Measurements from ENCODE around the gene PTPRM. TPM values are rescaled to one million over a fixed set of nuclear protein-coding genes. Genes with fewer than 3 reads are reported as not detected.

The PTPRM gene
- total RNA-seq, 1 experiment from 2014 or later: 100.0 TPM

DNA sequence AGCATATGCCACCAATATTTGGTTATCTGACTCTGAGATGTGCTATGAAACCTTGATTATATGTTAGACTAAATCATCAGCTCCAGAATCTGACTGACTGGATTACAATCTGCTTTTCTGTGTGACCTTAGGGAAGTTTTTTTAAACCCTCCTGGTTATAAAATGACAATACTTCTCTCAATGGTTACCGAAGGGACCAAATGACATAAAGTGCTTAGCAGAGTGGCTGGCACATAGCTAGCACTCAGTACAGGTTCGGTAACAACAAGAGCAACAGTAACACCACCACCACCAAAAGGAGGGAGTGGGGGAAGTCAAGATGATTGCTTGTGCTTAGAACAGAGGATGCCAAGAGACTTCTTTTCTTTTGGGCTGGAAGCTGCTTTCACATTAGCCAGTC is 306.2 kb downstream of the PTPRM start:
- peaks cover 14% of the 10 kb centered on the region for H3K4me1 Mint-ChIP-seq (ENCODE audit: low read depth, unreplicated experiment)
- Histone ChIP-seq H3K36me3 (ENCODE audit: control insufficient read depth, insufficient read depth, low read length) (0 out of 2 replicates have a peak, but pooled peaks cover 2% of the 10 kb centered on the region), H3K9me3 (no peaks in the 10 kb centered on the region; the same call in 1 of the 2 replicates), H3K4me3 (ENCODE audit: low read depth, low read length) (no peak overlapping the region), H3K4me1 (peaks cover 45% of the 10 kb centered on the region), H3K27me3 (replicated peaks; ENCODE audit: control insufficient read depth, insufficient read depth, low read length) (no peaks in the 10 kb centered on the region)
- intact Hi-C loops (cut with micrococcal nuclease; ENCODE audit: unreplicated experiment): no loop called here
- TF ChIP-seq, protein P1, sequence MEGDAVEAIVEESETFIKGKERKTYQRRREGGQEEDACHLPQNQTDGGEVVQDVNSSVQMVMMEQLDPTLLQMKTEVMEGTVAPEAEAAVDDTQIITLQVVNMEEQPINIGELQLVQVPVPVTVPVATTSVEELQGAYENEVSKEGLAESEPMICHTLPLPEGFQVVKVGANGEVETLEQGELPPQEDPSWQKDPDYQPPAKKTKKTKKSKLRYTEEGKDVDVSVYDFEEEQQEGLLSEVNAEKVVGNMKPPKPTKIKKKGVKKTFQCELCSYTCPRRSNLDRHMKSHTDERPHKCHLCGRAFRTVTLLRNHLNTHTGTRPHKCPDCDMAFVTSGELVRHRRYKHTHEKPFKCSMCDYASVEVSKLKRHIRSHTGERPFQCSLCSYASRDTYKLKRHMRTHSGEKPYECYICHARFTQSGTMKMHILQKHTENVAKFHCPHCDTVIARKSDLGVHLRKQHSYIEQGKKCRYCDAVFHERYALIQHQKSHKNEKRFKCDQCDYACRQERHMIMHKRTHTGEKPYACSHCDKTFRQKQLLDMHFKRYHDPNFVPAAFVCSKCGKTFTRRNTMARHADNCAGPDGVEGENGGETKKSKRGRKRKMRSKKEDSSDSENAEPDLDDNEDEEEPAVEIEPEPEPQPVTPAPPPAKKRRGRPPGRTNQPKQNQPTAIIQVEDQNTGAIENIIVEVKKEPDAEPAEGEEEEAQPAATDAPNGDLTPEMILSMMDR (IDR thresholded peaks at IDR 0.05; ENCODE audit: insufficient read depth in 1 of 2, low read depth in 1 of 2, low read length in 1 of 2, severe bottlenecking in 1 of 2, unreplicated experiment in 1 of 2): no peak
- H3K4me3 Mint-ChIP-seq (ENCODE audit: unreplicated experiment): no peak overlapping the region
- no peak for DNase-seq
- no peaks in the 10 kb centered on the region for H3K27me3 Mint-ChIP-seq (ENCODE audit: insufficient read depth, unreplicated experiment)
- BruUV-seq (replicated peaks): no TSS peak
- H3K36me3 Mint-ChIP-seq (ENCODE audit: insufficient read depth, unreplicated experiment): peaks cover 12% of the 10 kb centered on the region
- H3K9me3 Mint-ChIP-seq (ENCODE audit: unreplicated experiment): no peaks in the 10 kb centered on the region
- H3K27ac Mint-ChIP-seq (ENCODE audit: unreplicated experiment): no peak overlapping the region
- ChIA-PET CTCF (interaction anchor here (0.6 kb wide), 1 partner anchor 32 kb away, joined by 5 read pairs; no protein-coding TSS in a partner anchor), POLR2A (no interaction called here)

DNA sequence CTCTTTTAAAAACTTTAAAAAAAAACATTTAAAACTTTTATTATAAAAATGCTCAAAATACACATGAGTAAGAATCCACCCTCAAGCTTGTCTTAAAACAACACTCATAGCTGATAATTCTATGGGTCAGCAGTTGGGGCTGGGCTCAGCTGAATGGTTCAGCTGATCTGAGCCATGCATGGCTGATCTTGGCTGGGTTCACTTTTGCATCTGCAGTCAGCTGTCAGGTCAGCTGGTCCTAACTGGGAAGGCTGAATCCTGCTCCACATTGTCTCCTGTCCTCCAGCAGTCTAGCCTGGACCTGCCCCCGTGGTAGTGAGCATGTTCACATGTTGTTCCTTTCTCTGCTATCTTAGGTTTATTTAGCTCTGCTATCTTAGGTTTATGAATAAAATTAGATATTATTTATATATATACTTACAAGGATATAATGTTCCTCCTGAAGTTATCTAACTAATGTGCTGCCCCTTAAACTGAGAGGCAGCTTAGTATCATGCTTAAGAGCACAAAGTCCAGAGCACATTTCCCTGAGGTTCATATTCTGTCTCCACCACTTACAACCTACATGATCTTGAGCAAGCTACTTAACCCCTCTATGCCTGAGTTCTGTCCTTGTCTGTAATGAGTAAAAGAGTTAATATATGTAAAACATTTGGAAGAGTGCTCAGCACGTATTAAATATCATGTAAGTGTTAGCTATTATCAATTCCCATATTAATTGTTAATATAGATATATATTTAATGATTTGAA is 309.4 kb downstream of the PTPRM start:
- no peaks in the 10 kb centered on the region for H3K27me3 Mint-ChIP-seq (ENCODE audit: insufficient read depth, unreplicated experiment)
- intact Hi-C loops (cut with micrococcal nuclease; ENCODE audit: unreplicated experiment): no loop called here
- no peaks in the 10 kb centered on the region for H3K9me3 Mint-ChIP-seq (ENCODE audit: unreplicated experiment)
- TF ChIP-seq, protein P1 (IDR thresholded peaks at IDR 0.05; ENCODE audit: insufficient read depth in 1 of 2, low read depth in 1 of 2, low read length in 1 of 2, severe bottlenecking in 1 of 2, unreplicated experiment in 1 of 2): no peak
- ChIA-PET CTCF (no interaction called here), POLR2A (interaction anchor here (0.5 kb wide), 1 partner anchor 35 kb away, joined by 4 read pairs; no protein-coding TSS in a partner anchor)
- peaks cover 42% of the 10 kb centered on the region for H3K4me1 ChIP-seq
- DNase-seq: no peak
- peaks cover 14% of the 10 kb centered on the region for H3K36me3 Mint-ChIP-seq (ENCODE audit: insufficient read depth, unreplicated experiment)
- peaks cover 20% of the 10 kb centered on the region for H3K4me1 Mint-ChIP-seq (ENCODE audit: low read depth, unreplicated experiment)
- H3K27me3 ChIP-seq (replicated peaks; ENCODE audit: control insufficient read depth, insufficient read depth, low read length): no peaks in the 10 kb centered on the region
- H3K4me3 Mint-ChIP-seq (ENCODE audit: unreplicated experiment): no peak overlapping the region
- no peak overlapping the region for H3K4me3 ChIP-seq (ENCODE audit: low read depth, low read length)
- BruUV-seq (replicated peaks): no TSS peak
- H3K9me3 ChIP-seq: no peaks in the 10 kb centered on the region; the same call in 1 of the 2 replicates
- H3K36me3 ChIP-seq (ENCODE audit: control insufficient read depth, insufficient read depth, low read length): 0 out of 2 replicates have a peak, but pooled peaks cover 2% of the 10 kb centered on the region
- no peak overlapping the region for H3K27ac Mint-ChIP-seq (ENCODE audit: unreplicated experiment)

DNA sequence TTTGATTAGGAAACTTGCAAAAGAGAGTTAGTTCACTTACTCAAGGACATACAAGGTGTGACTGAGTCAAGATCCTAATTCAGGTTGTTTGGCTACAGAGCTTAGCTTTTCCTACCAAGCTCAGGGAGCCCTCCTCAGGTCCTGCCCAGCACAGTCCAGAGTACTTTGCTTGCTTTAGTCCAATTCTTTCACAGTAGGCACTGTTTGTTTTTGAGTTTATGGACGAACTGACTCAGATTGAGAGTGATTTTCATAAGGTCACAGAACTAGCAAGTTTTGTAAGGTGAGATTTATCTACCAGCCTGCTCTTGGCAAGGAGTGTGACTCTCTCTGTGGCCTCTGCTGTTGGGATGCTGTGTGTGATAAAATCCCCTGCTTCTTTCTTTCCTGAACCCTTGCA is 310.5 kb downstream of the PTPRM start:
- POLR2A ChIA-PET: no interaction called here
- BruUV-seq (replicated peaks): no TSS peak

More for the DNA sequence above, 310.5 kb downstream of the PTPRM start:
- intact Hi-C loops (cut with micrococcal nuclease; ENCODE audit: unreplicated experiment): no loop called here
- Mint-ChIP-seq H3K4me3 (ENCODE audit: unreplicated experiment) (no peak overlapping the region), H3K36me3 (ENCODE audit: insufficient read depth, unreplicated experiment) (peaks cover 19% of the 10 kb centered on the region), H3K9me3 (ENCODE audit: unreplicated experiment) (no peaks in the 10 kb centered on the region), H3K4me1 (ENCODE audit: low read depth, unreplicated experiment) (peaks cover 19% of the 10 kb centered on the region), H3K27me3 (ENCODE audit: insufficient read depth, unreplicated experiment) (no peaks in the 10 kb centered on the region), H3K27ac (ENCODE audit: unreplicated experiment) (no peak overlapping the region)
- Histone ChIP-seq H3K4me1 (peaks cover 32% of the 10 kb centered on the region), H3K36me3 (ENCODE audit: control insufficient read depth, insufficient read depth, low read length) (0 out of 2 replicates have a peak, but pooled peaks cover 2% of the 10 kb centered on the region), H3K9me3 (no peaks in the 10 kb centered on the region; the same call in 1 of the 2 replicates), H3K27me3 (replicated peaks; ENCODE audit: control insufficient read depth, insufficient read depth, low read length) (no peaks in the 10 kb centered on the region), H3K4me3 (ENCODE audit: low read depth, low read length) (no peak overlapping the region)
- DNase-seq: peak in 1 of 2 experiments; percentile 26
- CTCF ChIA-PET: no interaction called here
- TF ChIP-seq, protein P1 (IDR thresholded peaks at IDR 0.05; ENCODE audit: insufficient read depth in 1 of 2, low read depth in 1 of 2, low read length in 1 of 2, severe bottlenecking in 1 of 2, unreplicated experiment in 1 of 2): no peak

Measured in Caco-2 (cell line).